Fibroblast of villous mesenchyme (primary cell): ENCODE measurements around the gene COL4A2. TPM values are rescaled to one million over a fixed set of nuclear protein-coding genes. Genes with fewer than 3 reads are reported as not detected.
A peak's percentile ranks its signal among the peaks of the same experiment; 100 is the strongest.

Source experiments
- DNase-seq: peaks from one replicate; pipeline ENCODE4 v3.0.0-alpha.2; 2010; ENCODE audit warnings: low read depth
- H3K4me3 ChIP-seq: 2 replicates; pipeline ENCODE4 v1.5.1; 2011; ENCODE audit warnings: low read depth, mild to moderate bottlenecking, low read length
- total RNA-seq: library from RNA; depleted of rRNA; stranded (reverse); fragments of >200 nt; gene quantifications from 2 replicates; pipeline ENCODE4 v1.2.3, GENCODE V29; 2012
- TF ChIP-seq, protein P1 (sequence below): IDR thresholded peaks from 2 replicates; pipeline ENCODE4 v1.5.1; 2012; ENCODE audit warnings: low read depth, mild to moderate bottlenecking, low read length; ENCODE audit not compliant: insufficient read depth

Gene COL4A2
- total RNA-seq, 1 donor = 756 TPM

DNA sequence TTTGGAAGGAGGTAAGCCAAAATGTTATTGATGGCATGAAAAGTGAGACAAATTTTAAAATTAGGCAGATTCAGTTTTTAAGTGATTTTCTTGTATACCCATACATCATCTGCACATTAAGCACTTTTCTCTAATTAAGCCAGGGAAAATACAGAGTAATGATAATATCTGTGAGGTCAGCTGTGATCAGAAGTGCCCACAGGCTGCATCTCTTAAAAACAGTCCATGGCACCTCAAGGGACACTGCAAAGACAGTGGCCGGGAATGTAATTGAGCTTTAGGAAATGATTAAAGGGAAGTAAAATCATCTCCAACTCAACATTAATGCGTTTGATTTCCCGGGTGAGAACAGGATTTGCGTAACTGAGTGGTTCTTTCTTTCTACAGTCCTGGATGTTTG, 2.1 kb upstream of the COL4A2 start:
- TF ChIP-seq, protein P1, sequence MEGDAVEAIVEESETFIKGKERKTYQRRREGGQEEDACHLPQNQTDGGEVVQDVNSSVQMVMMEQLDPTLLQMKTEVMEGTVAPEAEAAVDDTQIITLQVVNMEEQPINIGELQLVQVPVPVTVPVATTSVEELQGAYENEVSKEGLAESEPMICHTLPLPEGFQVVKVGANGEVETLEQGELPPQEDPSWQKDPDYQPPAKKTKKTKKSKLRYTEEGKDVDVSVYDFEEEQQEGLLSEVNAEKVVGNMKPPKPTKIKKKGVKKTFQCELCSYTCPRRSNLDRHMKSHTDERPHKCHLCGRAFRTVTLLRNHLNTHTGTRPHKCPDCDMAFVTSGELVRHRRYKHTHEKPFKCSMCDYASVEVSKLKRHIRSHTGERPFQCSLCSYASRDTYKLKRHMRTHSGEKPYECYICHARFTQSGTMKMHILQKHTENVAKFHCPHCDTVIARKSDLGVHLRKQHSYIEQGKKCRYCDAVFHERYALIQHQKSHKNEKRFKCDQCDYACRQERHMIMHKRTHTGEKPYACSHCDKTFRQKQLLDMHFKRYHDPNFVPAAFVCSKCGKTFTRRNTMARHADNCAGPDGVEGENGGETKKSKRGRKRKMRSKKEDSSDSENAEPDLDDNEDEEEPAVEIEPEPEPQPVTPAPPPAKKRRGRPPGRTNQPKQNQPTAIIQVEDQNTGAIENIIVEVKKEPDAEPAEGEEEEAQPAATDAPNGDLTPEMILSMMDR = no peak
- peak overlapping the region; percentile 88 for H3K4me3 ChIP-seq
- DNase-seq = no peak

DNA sequence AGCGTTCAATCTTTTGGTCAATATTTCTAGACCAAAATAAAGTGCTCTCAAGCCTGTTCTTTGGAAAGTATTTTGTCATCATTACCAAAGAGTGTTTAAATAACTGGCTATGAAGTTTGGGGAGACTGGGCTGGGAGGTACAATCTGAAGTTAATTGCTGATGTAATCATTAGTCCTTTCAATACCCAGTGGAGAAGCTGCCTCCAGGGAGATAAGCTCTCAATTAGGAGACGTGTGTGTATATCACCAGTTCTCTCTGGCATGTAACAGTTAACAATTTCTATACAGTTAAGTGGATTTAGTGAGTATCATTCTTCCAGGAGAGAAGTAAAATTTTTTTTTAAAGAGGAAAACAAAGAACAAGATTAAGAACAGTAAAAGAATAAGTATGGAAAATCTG, 1.5 kb upstream of the COL4A2 start:
- peak overlapping the region; percentile 88 for H3K4me3 ChIP-seq
- DNase-seq = no peak
- TF ChIP-seq, protein P1 = no peak

DNA sequence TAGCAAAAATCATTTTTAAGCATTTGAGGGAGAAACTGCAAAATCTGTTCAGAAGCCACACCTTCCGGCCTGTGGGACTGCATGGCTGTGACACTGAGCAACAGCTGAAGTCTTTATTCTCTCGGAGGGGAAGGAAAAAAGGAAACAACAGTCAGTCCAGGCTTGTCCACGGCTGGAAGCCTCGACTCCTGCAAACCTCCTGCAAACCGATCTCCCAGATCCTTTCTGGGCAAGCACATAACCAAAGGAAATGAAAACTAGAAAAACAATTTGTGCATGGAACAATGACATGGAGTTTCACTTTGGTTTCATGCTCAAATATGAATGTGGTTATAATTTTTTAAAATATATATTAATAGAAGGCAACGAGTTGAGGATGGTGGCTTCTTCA, 1.1 kb upstream of the COL4A2 start:
- no peak for DNase-seq
- TF ChIP-seq, protein P1 = no peak

DNA sequence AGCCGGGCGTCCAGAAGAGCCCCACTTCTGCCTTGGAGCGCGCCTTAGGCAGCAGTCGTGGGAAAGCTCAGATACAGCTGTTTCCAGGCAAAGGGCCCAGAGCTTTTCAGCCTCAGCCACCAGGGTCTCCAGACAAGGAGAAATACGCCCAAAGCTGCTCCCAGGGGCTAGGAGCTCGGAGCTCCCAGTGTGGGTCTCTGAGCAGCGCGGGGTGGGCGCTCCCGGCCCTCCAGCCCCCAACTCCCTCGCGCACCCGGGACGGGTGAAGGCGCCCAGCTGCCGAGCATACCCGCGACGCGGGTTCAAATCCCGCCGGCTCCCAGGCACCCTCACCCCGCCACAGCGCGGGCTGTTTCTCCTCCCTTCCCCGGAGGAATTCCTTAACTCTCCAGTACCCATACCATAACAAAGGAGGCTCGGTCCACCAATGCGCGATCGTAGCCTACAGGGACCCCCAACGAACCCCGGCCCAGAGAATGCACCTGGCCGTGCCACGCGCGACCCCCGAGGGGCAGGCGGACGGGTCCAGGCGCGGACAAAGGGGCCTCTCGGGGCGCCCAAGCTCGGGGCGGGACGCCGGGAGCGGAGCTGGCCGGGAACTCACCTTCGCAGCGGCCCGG, 634 bp upstream of the COL4A2 start:
- peak; percentile 68 for DNase-seq

More for the DNA sequence above, 1.1 kb upstream of the COL4A2 start:
- peak overlapping the region; percentile 88 for H3K4me3 ChIP-seq

DNA sequence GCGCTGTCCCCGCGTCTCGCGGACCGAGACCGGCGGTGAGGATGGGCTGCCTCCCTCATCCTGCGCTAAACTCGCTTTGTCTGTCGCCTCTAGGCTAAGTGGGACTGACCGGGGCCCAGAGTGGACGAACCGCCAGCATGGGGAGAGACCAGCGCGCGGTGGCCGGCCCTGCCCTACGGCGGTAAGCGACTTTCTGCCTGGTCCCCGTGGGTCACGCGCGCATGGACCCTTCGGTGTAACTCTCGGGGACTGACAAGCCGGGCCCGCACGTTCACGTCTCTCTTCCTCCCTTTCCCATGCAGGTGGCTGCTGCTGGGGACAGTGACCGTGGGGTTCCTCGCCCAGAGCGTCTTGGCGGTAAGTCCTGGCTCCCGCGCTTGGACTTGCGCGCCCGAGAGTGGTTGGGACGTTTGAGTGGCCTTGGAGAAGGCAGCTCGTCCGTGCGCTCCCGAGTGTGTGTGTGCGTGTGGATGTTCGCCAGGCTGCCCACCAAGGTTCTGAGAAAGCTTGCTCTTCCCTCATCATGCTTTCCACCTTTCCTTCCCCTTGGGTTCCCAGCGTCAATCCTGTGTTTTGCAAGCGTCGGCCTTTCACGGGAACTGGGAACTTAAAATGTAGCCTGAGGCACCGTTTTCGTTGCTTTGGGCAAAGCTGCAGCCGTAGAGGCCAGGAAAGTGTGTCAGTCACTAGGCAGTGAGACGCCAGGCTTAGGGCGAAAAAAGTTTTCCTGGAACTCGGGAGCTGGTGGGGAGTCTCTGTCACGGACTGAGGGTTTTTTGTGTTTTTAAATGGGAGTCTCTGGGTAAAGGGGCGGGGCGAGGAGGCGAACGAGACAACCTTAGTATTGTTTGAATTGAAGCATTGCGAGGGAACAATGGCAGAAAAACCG, 927 bp downstream of the COL4A2 start:
- peak overlapping the region; percentile 88 for H3K4me3 ChIP-seq
- TF ChIP-seq, protein P1 = no peak
- DNase-seq = peak; percentile 69

More for the DNA sequence above, 634 bp upstream of the COL4A2 start:
- peak overlapping the region; percentile 88 for H3K4me3 ChIP-seq
- TF ChIP-seq, protein P1 = no peak

DNA sequence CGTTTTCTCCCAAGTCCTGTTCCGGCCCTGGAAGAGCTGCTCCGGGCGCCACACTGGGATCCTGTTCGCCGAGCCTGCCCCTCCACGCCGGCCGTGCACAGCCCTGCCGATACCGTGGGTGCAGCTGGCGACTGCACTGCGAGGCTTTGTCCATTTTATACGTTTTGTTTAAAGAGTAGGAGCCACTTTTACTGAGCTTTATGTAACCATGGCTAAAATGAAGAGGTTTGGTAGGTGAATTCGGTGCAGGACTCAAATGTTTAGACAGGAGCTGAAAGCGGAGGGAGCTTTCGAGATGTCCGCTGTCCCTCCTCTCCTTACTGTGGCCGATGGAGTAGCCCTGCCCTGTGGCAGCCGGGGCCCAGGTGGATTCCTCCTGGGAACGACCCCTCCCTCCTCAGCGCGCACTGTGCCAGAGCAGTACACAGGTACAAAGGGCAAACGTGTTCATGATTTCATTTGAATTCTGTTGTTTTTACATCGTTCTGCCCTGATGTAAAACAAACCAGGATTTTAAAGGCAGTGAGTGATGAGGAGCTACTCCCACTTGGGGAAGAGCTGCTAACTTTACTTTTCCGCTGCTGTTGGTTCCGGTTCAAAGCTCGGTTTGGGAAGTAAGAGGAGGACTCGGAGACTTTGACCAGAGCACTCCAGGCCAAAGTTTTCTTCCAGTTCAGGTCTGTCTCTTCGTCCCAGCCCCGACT, 1.7 kb downstream of the COL4A2 start:
- H3K4me3 ChIP-seq = peak overlapping the region; percentile 88
- TF ChIP-seq, protein P1 = no peak
- DNase-seq = no peak
